GM18861 (cell line): Measurements from ENCODE around the gene USP24.

Experiments used
- ATAC-seq: cut with Tn5 transposase; IDR thresholded peaks from one replicate; pipeline ENCODE4 v1.9.1; 2021; ENCODE audit not compliant: unreplicated experiment

The USP24 gene

GRCh38 chr1:55055951-55056631 is 159.1 kb downstream of the USP24 start:
- ATAC-seq: no peak

- no peak for ATAC-seq
These were observed 159.9 kb downstream of the USP24 start for GRCh38 chr1:55055084-55055882.

- no peak for ATAC-seq
These were observed 160.8 kb downstream of the USP24 start for GRCh38 chr1:55054396-55054795.

GRCh38 chr1:55053265-55053954 is 161.8 kb downstream of the USP24 start:
- ATAC-seq: no peak

GRCh38 chr1:55052221-55053142 is 162.7 kb downstream of the USP24 start:
- ATAC-seq: no peak

- no peak for ATAC-seq
These were observed 163.5 kb downstream of the USP24 start for GRCh38 chr1:55051621-55052020.

- no peak for ATAC-seq
These were observed 164.0 kb downstream of the USP24 start for GRCh38 chr1:55051169-55051568.

GRCh38 chr1:55050283-55050682 is 164.9 kb downstream of the USP24 start:
- ATAC-seq: no peak

GRCh38 chr1:55049914-55050278 is 165.3 kb downstream of the USP24 start:
- ATAC-seq: no peak

- no peak for ATAC-seq
These were observed 165.8 kb downstream of the USP24 start for GRCh38 chr1:55049271-55049913.

- no peak for ATAC-seq
These were observed 166.5 kb downstream of the USP24 start for GRCh38 chr1:55048453-55049270.

- ATAC-seq: no peak
These were observed 167.6 kb downstream of the USP24 start for GRCh38 chr1:55047611-55048010.

GRCh38 chr1:55046871-55047270 is 168.3 kb downstream of the USP24 start:
- no peak for ATAC-seq

GRCh38 chr1:55045430-55045829 is 169.7 kb downstream of the USP24 start:
- ATAC-seq: no peak

GRCh38 chr1:55044617-55045397 is 170.4 kb downstream of the USP24 start:
- no peak for ATAC-seq

- no peak for ATAC-seq
These were observed 171.4 kb downstream of the USP24 start for GRCh38 chr1:55043726-55044125.

GRCh38 chr1:55043011-55043410 is 172.2 kb downstream of the USP24 start:
- no peak for ATAC-seq

- no peak for ATAC-seq
These were observed 173.6 kb downstream of the USP24 start for GRCh38 chr1:55041613-55042012.
